ENCODE results near the gene ALDH3A1. TPM values are rescaled to one million over a fixed set of nuclear protein-coding genes. Genes with fewer than 3 reads are reported as not detected.

ALDH3A1 gene
- total RNA-seq, 1 experiment from 2014 or later = 30.1 TPM

DNA sequence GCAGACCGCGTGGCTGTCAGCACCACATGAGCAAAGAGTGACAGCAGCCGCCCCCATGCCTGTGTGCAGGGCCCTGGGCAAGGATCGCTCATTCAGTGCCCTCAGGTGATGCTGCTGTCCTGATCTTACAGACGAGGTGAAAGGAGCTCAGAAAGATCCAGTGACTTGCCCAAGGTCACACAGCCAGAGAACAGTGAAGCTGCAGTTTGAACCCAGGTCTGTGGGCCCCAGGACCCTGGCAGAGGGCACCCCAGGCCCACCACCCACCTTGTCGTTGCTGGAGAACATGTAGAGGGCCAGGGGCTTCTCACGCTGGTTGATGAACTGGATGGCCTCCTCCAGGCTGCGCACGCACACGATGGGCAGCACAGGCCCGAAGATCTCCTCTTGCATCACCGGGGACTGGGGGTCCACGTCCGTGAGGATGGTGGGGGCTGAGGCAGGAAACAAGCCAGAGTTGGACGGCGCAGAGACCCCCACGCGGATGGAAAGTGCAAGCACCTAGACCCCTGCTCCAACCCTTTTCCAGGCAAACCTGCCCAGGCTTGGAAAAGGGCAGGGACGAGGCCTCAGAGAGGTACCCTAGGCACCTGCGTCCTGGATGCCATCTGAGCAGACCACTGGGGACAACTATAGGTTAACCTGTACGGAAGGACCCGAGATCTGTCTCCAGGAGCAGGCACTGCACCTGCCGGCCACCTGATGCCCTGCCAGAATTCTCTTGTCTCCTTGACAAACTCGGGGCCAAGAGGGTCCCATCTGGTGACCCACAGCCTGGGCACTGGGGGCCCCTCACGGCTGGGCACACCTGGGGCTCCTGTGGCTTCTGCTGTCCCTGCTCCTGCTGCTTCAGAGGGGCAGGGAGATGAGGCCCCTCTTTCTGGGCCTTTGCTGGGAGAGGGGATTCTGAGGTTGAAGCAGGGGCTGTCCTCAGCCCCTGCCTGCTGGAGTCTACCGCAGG lies 8.6 kb downstream of the ALDH3A1 start:
- Histone ChIP-seq H3K4me3 (ENCODE audit: low read length) (no peak overlapping the region), H4K20me1 (ENCODE audit: low read length) (no peaks in the 10 kb centered on the region), H3K9ac (ENCODE audit: low read length) (no peak overlapping the region), H3K9me3 (ENCODE audit: low read length) (no peaks in the 10 kb centered on the region), H3F3A (ENCODE audit: low read length, unreplicated experiment) (no peaks in the 10 kb centered on the region), H3K27ac (ENCODE audit: low read length) (no peak overlapping the region), H3K27me3 (ENCODE audit: low read length) (no peaks in the 10 kb centered on the region), H3K4me1 (ENCODE audit: insufficient read depth, low read length) (no peaks in the 10 kb centered on the region), H3K4me2 (ENCODE audit: low read length) (no peak overlapping the region), H3K36me3 (ENCODE audit: low read depth, low read length) (no peaks in the 10 kb centered on the region), H3K79me2 (ENCODE audit: low read length) (no peaks in the 10 kb centered on the region), H3K9me2 (replicated peaks; ENCODE audit: low read length) (no peaks in the 10 kb centered on the region), H2AFZ (ENCODE audit: low read length) (no peak overlapping the region)
- BruUV-seq (replicated peaks) = no TSS peak
- ATAC-seq (no peak), DNase-seq (no peak)
- TF ChIP-seq, protein P1, sequence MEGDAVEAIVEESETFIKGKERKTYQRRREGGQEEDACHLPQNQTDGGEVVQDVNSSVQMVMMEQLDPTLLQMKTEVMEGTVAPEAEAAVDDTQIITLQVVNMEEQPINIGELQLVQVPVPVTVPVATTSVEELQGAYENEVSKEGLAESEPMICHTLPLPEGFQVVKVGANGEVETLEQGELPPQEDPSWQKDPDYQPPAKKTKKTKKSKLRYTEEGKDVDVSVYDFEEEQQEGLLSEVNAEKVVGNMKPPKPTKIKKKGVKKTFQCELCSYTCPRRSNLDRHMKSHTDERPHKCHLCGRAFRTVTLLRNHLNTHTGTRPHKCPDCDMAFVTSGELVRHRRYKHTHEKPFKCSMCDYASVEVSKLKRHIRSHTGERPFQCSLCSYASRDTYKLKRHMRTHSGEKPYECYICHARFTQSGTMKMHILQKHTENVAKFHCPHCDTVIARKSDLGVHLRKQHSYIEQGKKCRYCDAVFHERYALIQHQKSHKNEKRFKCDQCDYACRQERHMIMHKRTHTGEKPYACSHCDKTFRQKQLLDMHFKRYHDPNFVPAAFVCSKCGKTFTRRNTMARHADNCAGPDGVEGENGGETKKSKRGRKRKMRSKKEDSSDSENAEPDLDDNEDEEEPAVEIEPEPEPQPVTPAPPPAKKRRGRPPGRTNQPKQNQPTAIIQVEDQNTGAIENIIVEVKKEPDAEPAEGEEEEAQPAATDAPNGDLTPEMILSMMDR (conservative IDR thresholded peaks at IDR 0.05; ENCODE audit: low read depth, low read length) = no peak
- TF ChIP-seq EZH2 (IDR thresholded peaks at IDR 0.05; ENCODE audit: low read length, unreplicated experiment) (no peak), EZH2phosphoT487 (IDR thresholded peaks at IDR 0.05; ENCODE audit: borderline replicate concordance, low read length) (no peak)
- intact Hi-C loops (cut with micrococcal nuclease) = no loop called here
- CTCF ChIA-PET = no interaction called here
- POLR2A ChIA-PET (ENCODE audit: unreplicated experiment) = no interaction called here

DNA sequence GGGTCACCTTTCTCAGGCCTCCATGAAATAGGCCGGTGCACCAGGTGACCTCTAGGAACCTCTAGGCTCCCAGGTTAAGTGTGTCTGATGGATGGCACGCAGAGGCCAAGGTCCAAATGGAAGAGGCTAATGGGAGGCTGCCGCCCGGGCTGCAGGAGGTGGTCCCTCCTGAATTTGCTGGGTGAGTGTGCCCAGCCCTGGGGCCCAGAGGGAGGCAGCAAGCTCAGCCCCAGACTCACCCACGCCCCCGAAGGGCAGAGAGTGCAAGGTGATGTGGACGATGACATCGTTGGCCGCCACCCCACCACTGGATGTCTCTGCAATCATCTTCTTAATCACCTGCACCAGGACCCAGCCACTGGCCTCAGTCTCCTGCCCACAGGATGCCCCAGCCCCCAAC lies 9.3 kb downstream of the ALDH3A1 start:
- DNase-seq = no peak
- intact Hi-C loops (cut with micrococcal nuclease) = no loop called here
- BruUV-seq (replicated peaks) = no TSS peak
- no peaks in the 10 kb centered on the region for H3K9me3 ChIP-seq (ENCODE audit: low read length)
- H3K79me2 ChIP-seq (ENCODE audit: low read length) = no peaks in the 10 kb centered on the region
- H3K27me3 ChIP-seq (ENCODE audit: low read length) = no peaks in the 10 kb centered on the region
- CTCF ChIA-PET = no interaction called here
- no peak for ATAC-seq
- no peak overlapping the region for H2AFZ ChIP-seq (ENCODE audit: low read length)
- no peaks in the 10 kb centered on the region for H3K9me2 ChIP-seq (replicated peaks; ENCODE audit: low read length)
- no peak overlapping the region for H3K27ac ChIP-seq (ENCODE audit: low read length)
- no peaks in the 10 kb centered on the region for H3K36me3 ChIP-seq (ENCODE audit: low read depth, low read length)
- no peaks in the 10 kb centered on the region for H3F3A ChIP-seq (ENCODE audit: low read length, unreplicated experiment)
- POLR2A ChIA-PET (ENCODE audit: unreplicated experiment) = no interaction called here
- no peak overlapping the region for H3K4me2 ChIP-seq (ENCODE audit: low read length)
- no peak overlapping the region for H3K4me3 ChIP-seq (ENCODE audit: low read length)
- no peaks in the 10 kb centered on the region for H3K4me1 ChIP-seq (ENCODE audit: insufficient read depth, low read length)
- no peak for TF ChIP-seq EZH2phosphoT487 (IDR thresholded peaks at IDR 0.05; ENCODE audit: borderline replicate concordance, low read length)
- TF ChIP-seq, protein P1 (conservative IDR thresholded peaks at IDR 0.05; ENCODE audit: low read depth, low read length) = no peak
- TF ChIP-seq EZH2 (IDR thresholded peaks at IDR 0.05; ENCODE audit: low read length, unreplicated experiment) = no peak
- H3K9ac ChIP-seq (ENCODE audit: low read length) = no peak overlapping the region
- no peaks in the 10 kb centered on the region for H4K20me1 ChIP-seq (ENCODE audit: low read length)

DNA sequence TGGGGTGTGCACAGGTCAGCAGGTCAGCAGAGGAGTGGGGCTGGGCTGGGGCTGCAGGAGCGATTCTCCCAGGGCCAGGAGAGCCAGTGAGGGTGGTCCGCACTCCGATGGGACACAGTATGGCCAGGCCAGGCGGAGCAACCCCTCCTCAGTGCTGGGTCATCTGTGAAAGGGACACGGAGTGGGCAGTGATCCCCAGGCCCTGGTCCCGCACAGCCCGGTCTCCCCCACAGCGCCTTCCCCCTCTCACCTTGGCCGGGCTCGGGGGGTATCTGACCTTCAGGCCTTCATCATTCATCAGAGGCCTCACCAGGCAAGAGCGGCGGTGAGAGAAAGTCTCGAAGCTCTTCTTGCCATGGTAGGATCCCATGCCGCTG lies 10.0 kb downstream of the ALDH3A1 start:
- ChIA-PET CTCF (no interaction called here), POLR2A (ENCODE audit: unreplicated experiment) (no interaction called here)
- Histone ChIP-seq H3K9ac (ENCODE audit: low read length) (no peak overlapping the region), H4K20me1 (ENCODE audit: low read length) (no peaks in the 10 kb centered on the region), H3K4me3 (ENCODE audit: low read length) (no peak overlapping the region), H3F3A (ENCODE audit: low read length, unreplicated experiment) (no peaks in the 10 kb centered on the region), H3K79me2 (ENCODE audit: low read length) (no peaks in the 10 kb centered on the region), H3K9me2 (replicated peaks; ENCODE audit: low read length) (no peaks in the 10 kb centered on the region), H2AFZ (ENCODE audit: low read length) (no peak overlapping the region), H3K9me3 (ENCODE audit: low read length) (no peaks in the 10 kb centered on the region), H3K36me3 (ENCODE audit: low read depth, low read length) (no peaks in the 10 kb centered on the region), H3K27me3 (ENCODE audit: low read length) (no peaks in the 10 kb centered on the region), H3K4me2 (ENCODE audit: low read length) (no peak overlapping the region), H3K27ac (ENCODE audit: low read length) (no peak overlapping the region), H3K4me1 (ENCODE audit: insufficient read depth, low read length) (no peaks in the 10 kb centered on the region)
- intact Hi-C loops (cut with micrococcal nuclease) = no loop called here
- no peak for DNase-seq
- TF ChIP-seq EZH2 (IDR thresholded peaks at IDR 0.05; ENCODE audit: low read length, unreplicated experiment) (no peak), EZH2phosphoT487 (IDR thresholded peaks at IDR 0.05; ENCODE audit: borderline replicate concordance, low read length) (no peak)
- TF ChIP-seq, protein P1 (conservative IDR thresholded peaks at IDR 0.05; ENCODE audit: low read depth, low read length) = no peak
- no TSS peak for BruUV-seq (replicated peaks)
- ATAC-seq = no peak
